HG03457 (cell line): Measurements from ENCODE around the gene BCL3.
"Not testable (repeated sequence)": the region's sequence is repeated elsewhere in the genome, so short reads cannot be mapped to it uniquely, and the experiment has no call there.

Experiments used
- ATAC-seq: cut with Tn5 transposase; IDR thresholded peaks from one replicate; pipeline ENCODE4 v1.9.1; 2021; ENCODE audit warnings: moderate number of reproducible peaks; ENCODE audit not compliant: unreplicated experiment

The BCL3 gene

GRCh38 chr19:44757057-44757734 is 8.7 kb downstream of the BCL3 start:
- ATAC-seq = no peak

DNA sequence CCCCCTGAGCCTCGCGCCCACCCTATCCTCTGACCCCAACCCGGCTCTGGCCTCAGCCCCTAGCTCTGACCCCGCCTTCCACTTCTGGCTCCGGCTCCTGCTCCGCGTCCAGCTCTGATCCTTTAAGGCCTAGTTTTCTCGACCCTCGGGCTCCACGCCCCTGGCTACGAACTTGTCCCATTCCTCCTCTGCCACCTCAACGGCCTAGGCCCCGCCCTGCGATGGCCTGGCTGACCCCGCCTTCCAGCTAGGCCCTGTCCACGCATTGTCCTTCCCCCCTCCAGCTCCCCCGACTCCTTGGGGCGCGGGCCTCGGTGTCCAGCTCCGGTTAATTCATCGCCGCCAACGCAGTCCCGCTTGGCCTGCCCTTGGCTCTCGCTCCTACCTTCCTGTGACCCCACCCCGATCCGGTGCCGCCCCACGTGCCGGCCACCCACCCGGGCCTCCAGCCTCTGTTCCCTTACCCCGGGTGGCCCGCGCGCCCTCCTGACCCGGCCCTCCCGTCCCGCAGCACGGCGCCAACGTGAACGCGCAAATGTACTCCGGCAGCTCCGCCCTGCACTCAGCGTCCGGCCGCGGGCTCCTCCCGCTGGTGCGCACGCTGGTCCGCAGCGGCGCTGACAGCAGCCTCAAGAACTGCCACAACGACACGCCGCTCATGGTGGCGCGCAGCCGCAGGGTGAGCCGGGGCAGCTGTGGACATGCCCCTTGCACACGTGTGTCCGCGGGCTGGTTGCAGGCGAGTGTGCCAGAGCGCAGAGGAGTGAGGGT is 9.4 kb downstream of the BCL3 start:
- no peak for ATAC-seq

- ATAC-seq = no peak
These were observed 10.1 kb downstream of the BCL3 start for GRCh38 chr19:44758596-44758995.

DNA sequence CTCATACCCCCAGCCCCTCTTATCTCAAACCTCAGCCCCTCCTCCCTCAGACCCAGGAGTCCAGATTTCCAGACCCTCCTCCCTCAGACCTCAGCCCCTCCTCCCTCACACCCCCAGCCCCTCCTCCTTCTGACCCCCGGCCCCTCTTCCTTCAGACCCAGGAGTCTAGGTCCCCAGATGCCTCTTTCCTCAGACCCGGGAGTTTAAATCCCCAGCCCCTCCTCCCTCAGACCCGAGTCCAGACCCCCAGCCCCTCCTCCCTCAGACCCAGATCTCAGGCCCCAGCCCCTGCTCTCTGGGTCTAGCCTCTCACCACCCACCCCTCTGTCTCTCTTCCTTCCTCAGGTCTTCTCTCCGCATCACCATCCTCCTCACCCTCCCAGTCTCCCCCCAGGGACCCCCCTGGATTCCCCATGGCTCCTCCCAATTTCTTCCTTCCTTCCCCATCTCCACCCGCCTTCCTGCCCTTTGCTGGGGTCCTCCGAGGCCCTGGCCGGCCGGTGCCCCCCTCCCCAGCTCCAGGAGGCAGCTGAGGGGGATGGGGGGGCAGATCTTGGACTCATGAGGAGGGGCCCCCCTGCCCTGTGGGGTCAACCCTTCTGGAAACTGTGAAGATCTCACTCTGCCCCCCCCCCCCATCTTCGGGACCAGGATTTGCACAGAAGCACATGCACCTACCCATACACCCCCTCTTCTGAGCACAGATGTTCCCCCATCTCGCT is 10.7 kb downstream of the BCL3 start:
- no peak for ATAC-seq

DNA sequence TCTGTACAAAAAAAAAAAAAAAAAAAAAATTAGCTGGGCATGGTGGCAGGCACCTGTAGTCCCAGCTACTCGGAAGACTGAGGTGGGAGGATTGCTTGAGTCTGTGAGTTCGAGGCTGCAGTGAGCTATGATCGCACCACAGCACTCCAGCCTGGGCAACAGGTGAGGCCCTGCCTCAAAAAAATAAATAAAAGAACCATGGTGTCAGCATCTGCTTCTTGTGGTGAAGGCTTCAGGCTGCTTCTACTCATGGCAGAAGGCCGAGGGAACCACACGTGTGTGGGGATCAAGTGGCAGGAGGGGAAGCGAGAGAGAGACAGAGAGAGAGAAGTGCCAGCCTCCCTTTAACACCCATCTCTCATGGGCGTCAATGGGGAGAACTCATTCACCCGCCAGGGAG is 13.5 kb downstream of the BCL3 start:
- ATAC-seq = no peak

GRCh38 chr19:44765033-44765948 is 16.8 kb downstream of the BCL3 start:
- no peak for ATAC-seq

- no peak for ATAC-seq
These were observed 17.4 kb downstream of the BCL3 start for GRCh38 chr19:44765949-44766335.

- ATAC-seq = no peak
These were observed 19.0 kb downstream of the BCL3 start for GRCh38 chr19:44767295-44768180.

- peak; percentile 92 for ATAC-seq
These were observed 22.2 kb downstream of the BCL3 start for GRCh38 chr19:44770550-44771257.

GRCh38 chr19:44772144-44772543 is 23.6 kb downstream of the BCL3 start:
- ATAC-seq = not testable (repeated sequence)

DNA sequence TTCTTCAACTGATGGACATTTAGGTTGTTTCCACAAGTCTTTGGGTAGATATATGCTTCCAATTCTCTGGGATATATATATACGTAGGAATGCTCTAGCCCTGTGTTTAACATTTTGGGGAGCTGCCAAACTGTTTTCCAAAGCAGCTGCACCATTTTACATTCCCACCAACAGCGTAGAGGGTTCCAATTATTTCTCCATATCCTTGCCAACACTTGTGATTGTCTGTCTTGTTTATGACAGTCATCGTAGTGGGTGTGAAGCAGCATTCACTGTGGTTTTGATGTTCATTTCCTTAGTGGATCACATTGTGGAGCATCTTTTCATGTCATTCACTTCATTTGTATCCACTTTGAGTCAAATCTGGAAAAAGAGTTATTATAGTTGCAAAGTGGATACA is 24.5 kb downstream of the BCL3 start:
- ATAC-seq = no peak

GRCh38 chr19:44775676-44776240 is 27.2 kb downstream of the BCL3 start:
- no peak for ATAC-seq

GRCh38 chr19:44776402-44777096 is 28.0 kb downstream of the BCL3 start:
- no peak for ATAC-seq

GRCh38 chr19:44777715-44778347 is 29.3 kb downstream of the BCL3 start, which contains the start of gene CBLC:
TSS of gene CBLC (plus strand) at chr19:44777890. CDS start at chr19:44777932, 42 bp downstream.
- no peak for ATAC-seq

GRCh38 chr19:44779150-44779549 is 30.6 kb downstream of the BCL3 start:
- no peak for ATAC-seq

- ATAC-seq = not testable (repeated sequence)
These were observed 33.2 kb downstream of the BCL3 start for GRCh38 chr19:44781694-44782093.

GRCh38 chr19:44782729-44783128 is 34.2 kb downstream of the BCL3 start:
- ATAC-seq = no peak

GRCh38 chr19:44783545-44783944 is 35.0 kb downstream of the BCL3 start:
- no peak for ATAC-seq
